HCT116 (cell line): Measurements from ENCODE around the gene MUC3A. TPM values are rescaled to one million over a fixed set of nuclear protein-coding genes. Genes with fewer than 3 reads are reported as not detected.

Experiments
- ATAC-seq: fragments of 200-7000 bp; cut with Tn5 transposase; 2 replicates; pipeline ENCODE4 v1.9.1; 2020; ENCODE audit warnings: mild to moderate bottlenecking, moderate library complexity
- BruUV-seq: library from RNA; stranded (reverse); fragments of 400-500 nt; replicated peaks from 2 replicates; lab custom pipeline; 2021; lab: Mats Ljungman, UMichigan
- CTCF ChIA-PET: fragments of 300-600 bp; sonication (Branson Sonifier 250); formaldehyde crosslinking; loops from one replicate; lab custom pipeline; 2021; ENCODE audit warnings: antibody characterized with exemption; lab: Charles Lee
- POLR2A ChIA-PET: fragments of 300-600, 350-600 bp; sonication (Branson Sonifier 250); formaldehyde crosslinking; loops from one replicate; lab custom pipeline; 2021; ENCODE audit warnings: antibody characterized with exemption; lab: Charles Lee
- RAD21 ChIA-PET, 2 experiments: fragments of 300-600 bp; sonication (Branson Sonifier 250); formaldehyde crosslinking; loops; one replicate each; lab custom pipeline; 2023; ENCODE audit warnings: low total read pairs in 2 of 2; ENCODE audit not compliant: uncharacterized antibody in 2 of 2, unreplicated experiment in 2 of 2, low non-redundant PET in 1 of 2; lab: Charles Lee
- DNase-seq: peaks from one replicate; pipeline ENCODE4 v3.0.0-alpha.2; 2010; ENCODE audit warnings: low read depth, low spot score
- H2AFZ ChIP-seq: fragments of 200-600 bp; shearing (Covaris generic), sonication (generic); 2 replicates; pipeline ENCODE4 v1.6.1; 2017; ENCODE audit warnings: low read depth, mixed run types, mixed read lengths, antibody characterized with exemption, low read length; ENCODE audit not compliant: poor library complexity, severe bottlenecking
- H3K27ac ChIP-seq: 2 replicates; pipeline ENCODE4 v1.5.1; 2012; ENCODE audit warnings: low read depth, low read length
- H3K27me3 ChIP-seq: fragments of 200-600 bp; sonication (generic); 2 replicates; pipeline ENCODE4 v1.6.1; 2016; ENCODE audit warnings: mixed run types, low read length, mixed read lengths; ENCODE audit not compliant: insufficient read depth
- H3K36me3 ChIP-seq, 2 experiments: fragments of 200-500 bp in 1 of 2; fragments of 200-600 bp in 1 of 2; sonication (Bioruptor generic) in 1 of 2; sonication (generic) in 1 of 2; 2 replicates each; pipeline versions ENCODE4 v1.5.1 to v1.6.1; 2014 to 2016; ENCODE audit warnings: low read length in 2 of 2, inconsistent platforms in 1 of 2, mixed read lengths in 1 of 2, mixed run types in 1 of 2; ENCODE audit not compliant: insufficient read depth in 2 of 2, control insufficient read depth in 1 of 2
- H3K4me1 ChIP-seq, 2 experiments: fragments of 200-600 bp in 1 of 2; sonication (generic) in 1 of 2; 2 replicates each; pipeline versions ENCODE4 v1.5.1 to v1.6.1; 2012 to 2017; ENCODE audit warnings: low read length in 2 of 2, inconsistent platforms in 1 of 2, mild to moderate bottlenecking in 1 of 2, mixed read lengths in 1 of 2, mixed run types in 1 of 2, moderate library complexity in 1 of 2; ENCODE audit not compliant: insufficient read depth in 2 of 2, control insufficient read depth in 1 of 2
- H3K4me2 ChIP-seq: fragments of 200-600 bp; sonication (generic); 2 replicates; pipeline ENCODE4 v1.6.1; 2017; ENCODE audit warnings: mixed run types, low read length, mixed read lengths
- H3K4me3 ChIP-seq, 2 experiments: fragments of 200-600 bp in 1 of 2; sonication (generic) in 1 of 2; replicated peaks in 1 of 2; 2 replicates each; pipeline ENCODE4 v1.5.1; 2011 to 2016; ENCODE audit warnings: low read length in 2 of 2, control low read depth in 1 of 2, low read depth in 1 of 2, mild to moderate bottlenecking in 1 of 2, mixed read lengths in 1 of 2, mixed run types in 1 of 2
- H3K79me2 ChIP-seq: fragments of 200-600 bp; sonication (generic); 2 replicates; pipeline ENCODE4 v1.6.1; 2017; ENCODE audit warnings: mild to moderate bottlenecking, mixed run types, low read length, moderate library complexity, mixed read lengths; ENCODE audit not compliant: insufficient read depth
- H3K9ac ChIP-seq: fragments of 200-600 bp; sonication (generic); 2 replicates; pipeline ENCODE4 v1.6.1; 2016; ENCODE audit warnings: low read length, mixed read lengths
- H3K9me2 ChIP-seq: fragments of 200-600 bp; sonication (generic), shearing (Covaris generic); 2 replicates; pipeline ENCODE4 v1.6.1; 2017; ENCODE audit warnings: mixed run types, mild to moderate bottlenecking, moderate library complexity; ENCODE audit not compliant: insufficient read depth
- H3K9me3 ChIP-seq, 2 experiments: fragments of 200-500 bp in 1 of 2; fragments of 200-600 bp in 1 of 2; sonication (Bioruptor generic) in 1 of 2; sonication (generic) in 1 of 2; 2 replicates each; pipeline ENCODE4 v1.6.1; 2014 to 2017; ENCODE audit warnings: low read length in 2 of 2, mixed read lengths in 2 of 2, inconsistent platforms in 1 of 2, low read depth in 1 of 2, mild to moderate bottlenecking in 1 of 2, mixed run types in 1 of 2, moderate library complexity in 1 of 2; ENCODE audit not compliant: control insufficient read depth in 1 of 2, insufficient read depth in 1 of 2
- H4K20me1 ChIP-seq: fragments of 200-600 bp; sonication (generic), shearing (Covaris generic); 2 replicates; pipeline ENCODE4 v1.6.1; 2017; ENCODE audit warnings: mixed run types, mild to moderate bottlenecking, moderate library complexity; ENCODE audit not compliant: insufficient read depth
- ATF3 ChIP-seq: IDR thresholded peaks from 2 replicates; pipeline ENCODE4 v1.6.1; 2012
- CEBPB ChIP-seq: IDR thresholded peaks from 2 replicates; pipeline ENCODE4 v1.6.1; 2012; ENCODE audit warnings: low read depth
- CTCF ChIP-seq, 3 experiments: fragments of 200-600 bp in 1 of 3; sonication (generic) in 1 of 3; IDR thresholded peaks in 2 of 3; conservative IDR thresholded peaks in 1 of 3; 2 replicates each; pipeline ENCODE4 v1.5.1; 2012 to 2017; ENCODE audit warnings: low read depth in 2 of 3, low read length in 2 of 3, antibody characterized with exemption in 1 of 3, borderline replicate concordance in 1 of 3, control low read depth in 1 of 3, mild to moderate bottlenecking in 1 of 3, mixed read lengths in 1 of 3, mixed run types in 1 of 3, moderate library complexity in 1 of 3; ENCODE audit not compliant: insufficient read depth in 1 of 3
- EZH2 ChIP-seq: fragments of 200-600 bp; sonication (generic); IDR thresholded peaks from 2 replicates; pipeline ENCODE4 v1.6.1; 2017; ENCODE audit warnings: antibody characterized with exemption, mixed run types
- FOSL1 ChIP-seq: IDR thresholded peaks from 2 replicates; pipeline ENCODE4 v1.6.1; 2012; ENCODE audit warnings: low read depth
- JUND ChIP-seq: IDR thresholded peaks from 2 replicates; pipeline ENCODE4 v1.6.1; 2012
- MAX ChIP-seq: IDR thresholded peaks from 2 replicates; pipeline ENCODE4 v1.6.1; 2012
- POLR2AphosphoS5 ChIP-seq: IDR thresholded peaks from 2 replicates; pipeline ENCODE4 v1.6.1; 2011; ENCODE audit warnings: mild to moderate bottlenecking, low read depth, low read length, moderate library complexity
- SIN3A ChIP-seq: IDR thresholded peaks from 2 replicates; pipeline ENCODE4 v1.6.1; 2012; ENCODE audit warnings: low read depth
- SP1 ChIP-seq: IDR thresholded peaks from 2 replicates; pipeline ENCODE4 v1.6.1; 2012; ENCODE audit warnings: low read depth
- SRF ChIP-seq: IDR thresholded peaks from 2 replicates; pipeline ENCODE4 v1.6.1; 2012; ENCODE audit warnings: low read depth
- TCF7L2 ChIP-seq: IDR thresholded peaks from 2 replicates; pipeline ENCODE4 v1.7.0; 2011; ENCODE audit warnings: borderline replicate concordance, inconsistent platforms; ENCODE audit not compliant: insufficient read depth, insufficient read length; ENCODE audit errors: extremely low read depth
- YY1 ChIP-seq: IDR thresholded peaks from 2 replicates; pipeline ENCODE4 v1.6.1; 2011; ENCODE audit warnings: low read length, low read depth, moderate library complexity, mild to moderate bottlenecking; ENCODE audit not compliant: insufficient replicate concordance; ENCODE audit errors: extremely low read depth
- ZFX ChIP-seq: fragments of 450-650 bp; IDR thresholded peaks from 2 replicates; pipeline ENCODE4 v1.6.1; 2017
- ZNF274 ChIP-seq: fragments of 200-500 bp; sonication (Bioruptor generic); IDR thresholded peaks from 2 replicates; pipeline ENCODE4 v1.6.1; 2014; ENCODE audit warnings: mild to moderate bottlenecking, low read depth, low read length, inconsistent platforms
- intact Hi-C: fragments of 100-400 bp; cut with micrococcal nuclease; formaldehyde crosslinking; loops from 2 replicates; pipeline ENCODE4 v1.10.0; 2022
- total RNA-seq: library from RNA; stranded (reverse); gene quantifications from one replicate; pipeline ENCODE4 v1.2.1, GENCODE V29; 2021; ENCODE audit not compliant: unreplicated experiment

Gene MUC3A
- total RNA-seq, 1 experiment from 2014 or later = 30.8 TPM

GRCh38 chr7:100949933-100950443, 654 bp downstream of the MUC3A start:
- no peaks in the 10 kb centered on the region for H3K79me2 ChIP-seq
- intact Hi-C loops = no loop called here
- TF ChIP-seq TCF7L2 (no peak), SRF (no peak), CEBPB (no peak), FOSL1 (no peak), SIN3A (no peak), YY1 (no peak), POLR2AphosphoS5 (no peak), MAX (no peak), SP1 (no peak), CTCF (IDR thresholded peaks at IDR 0.05 in 2 of 3, conservative IDR thresholded peaks at IDR 0.05 in 1 of 3; ENCODE audit: borderline replicate concordance in 1 of 3, insufficient read depth in 1 of 3, low read depth in 2 of 3, low read length in 2 of 3) (no peak), ZFX (no peak), ZNF274 (no peak), EZH2 (no peak), ATF3 (no peak), JUND (no peak)
- no peak overlapping the region for H3K4me2 ChIP-seq
- DNase-seq (no peak), ATAC-seq (no peak)
- no peaks in the 10 kb centered on the region for H3K9me3 ChIP-seq
- no peaks in the 10 kb centered on the region for H3K36me3 ChIP-seq
- H3K27ac ChIP-seq = no peak overlapping the region
- ChIA-PET CTCF (no interaction called here), POLR2A (interaction anchor here (0.6 kb wide), 1 partner anchor 122 kb away, joined by 3 read pairs; no protein-coding TSS in a partner anchor), RAD21 (interaction anchor here in 1 of 2 experiments (0.6 kb wide), 1 partner anchor 121 kb away, joined by 3 read pairs; no protein-coding TSS in a partner anchor)
- no peaks in the 10 kb centered on the region for H4K20me1 ChIP-seq
- no peak overlapping the region for H3K9ac ChIP-seq
- no peak overlapping the region for H2AFZ ChIP-seq
- H3K4me1 ChIP-seq = no peaks in the 10 kb centered on the region
- peaks cover 13% of the 10 kb centered on the region for H3K27me3 ChIP-seq
- H3K9me2 ChIP-seq = no peaks in the 10 kb centered on the region
- no peak overlapping the region for H3K4me3 ChIP-seq
- no TSS peak for BruUV-seq
